ENCODE data around the gene ZNF236.

Gene ZNF236

DNA sequence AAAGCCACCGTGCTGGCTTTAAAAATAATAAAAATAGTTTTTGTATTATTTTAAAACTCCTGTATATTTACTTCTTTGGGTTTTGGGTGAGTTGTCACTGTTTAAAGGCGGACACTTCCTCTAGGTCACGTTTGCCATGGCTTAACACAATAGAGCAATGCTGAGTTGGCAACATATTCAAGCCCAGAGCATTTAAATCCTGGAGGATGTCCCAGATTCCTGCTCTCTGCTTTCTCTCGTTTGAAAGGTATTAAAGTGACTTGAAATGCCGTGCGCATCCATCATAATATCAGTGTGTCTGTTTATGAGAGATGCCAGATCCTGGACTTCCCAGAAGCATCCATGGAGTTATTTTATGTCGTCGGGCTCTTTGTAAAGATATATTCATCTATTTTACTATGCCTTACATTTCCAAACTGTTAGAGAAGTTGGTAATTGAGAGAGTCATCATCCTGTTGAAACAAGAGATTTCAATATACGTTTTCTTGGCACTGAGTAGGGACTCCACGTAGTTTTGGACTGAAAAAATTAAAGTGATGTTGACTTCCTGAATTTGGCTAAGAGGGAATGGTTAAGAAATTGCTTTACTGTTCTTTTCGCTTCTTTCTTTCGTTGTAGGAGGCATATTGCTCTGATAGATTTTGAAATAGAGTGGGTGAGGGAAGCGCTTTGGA lies 150.6 kb downstream of the ZNF236 start:
- DNase-seq (ENCODE audit: low read depth in 2 of 2) = no peak

DNA sequence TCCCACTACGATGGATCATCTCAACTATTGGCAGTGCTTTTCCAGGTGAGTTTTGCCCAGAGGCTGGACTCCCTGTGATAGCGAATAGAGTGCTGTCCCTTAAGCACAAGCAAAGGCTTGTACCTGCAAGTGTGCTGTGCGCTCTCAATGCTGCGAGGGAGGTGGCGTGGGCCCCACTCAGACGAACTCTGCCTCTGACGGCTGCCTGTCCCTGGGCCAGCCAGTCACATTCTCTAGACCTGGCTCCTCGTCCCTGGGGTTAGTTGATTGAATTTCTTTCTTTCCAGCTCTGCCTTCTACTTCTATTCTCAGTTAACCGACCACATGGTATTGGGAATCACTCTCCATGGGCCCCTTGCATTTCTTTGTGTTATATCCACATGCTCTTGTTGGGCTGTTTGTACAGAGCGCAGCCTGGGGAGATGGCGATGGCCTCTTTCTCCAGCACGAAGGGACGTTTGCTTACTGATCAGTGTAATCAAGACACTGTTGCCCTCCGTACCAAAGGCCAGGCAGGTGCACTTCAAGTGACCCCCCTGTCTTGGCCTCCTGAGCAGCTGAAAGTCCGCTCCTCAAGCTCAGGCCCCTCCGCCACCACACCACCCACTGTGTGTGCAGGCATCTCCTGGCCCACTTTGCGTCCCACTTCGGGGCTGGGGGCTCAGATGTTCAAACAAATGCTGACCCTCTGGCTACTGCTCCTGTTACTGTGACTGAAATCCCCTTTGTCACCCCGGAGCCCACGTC lies 151.3 kb downstream of the ZNF236 start:
- DNase-seq (ENCODE audit: low read depth in 2 of 2) = no peak

DNA sequence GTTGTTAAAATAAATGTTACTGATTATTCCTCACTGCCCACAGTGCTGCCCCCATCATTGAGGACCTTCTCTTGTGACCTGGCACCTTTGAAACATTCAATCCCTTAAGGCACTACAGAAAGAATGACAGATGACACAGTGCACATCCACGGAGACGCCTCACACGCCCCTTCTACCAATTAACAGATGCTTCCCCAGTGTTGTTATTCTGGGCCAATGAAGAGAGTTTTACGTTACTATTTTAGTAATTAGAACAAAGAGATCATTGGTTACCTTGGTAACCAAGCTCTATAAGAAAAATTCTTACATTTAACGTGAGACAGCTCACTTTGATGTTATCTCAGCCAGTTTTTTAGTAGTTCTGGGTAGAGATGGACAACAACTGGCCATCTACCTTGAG lies 152.0 kb downstream of the ZNF236 start:
- DNase-seq (ENCODE audit: low read depth in 2 of 2) = no peak

DNA sequence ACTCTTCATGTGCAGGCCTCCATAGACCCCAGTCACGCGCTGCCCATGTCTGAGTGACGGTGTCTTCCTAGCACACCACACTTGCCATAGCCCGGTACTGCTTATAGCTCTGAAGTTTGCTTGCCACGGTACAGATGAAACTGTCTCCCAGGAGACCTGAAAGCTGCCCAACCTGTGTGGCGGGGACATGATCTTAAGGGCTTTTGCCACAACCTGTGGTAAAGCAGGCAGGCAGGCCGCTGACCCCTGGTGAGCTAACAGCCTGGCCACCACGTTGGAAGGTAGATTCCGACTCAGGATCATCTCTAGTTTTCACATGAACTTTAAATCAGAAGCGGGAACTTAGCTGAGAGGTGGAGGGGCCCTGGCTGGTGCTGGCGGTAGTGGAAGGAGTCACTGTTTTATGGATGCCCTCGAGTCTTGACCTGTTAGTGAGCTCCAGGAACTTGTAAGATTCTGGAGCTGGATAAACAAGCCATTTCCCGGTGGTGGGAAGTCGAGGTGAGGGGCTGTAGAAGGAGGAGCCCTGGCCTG lies 153.3 kb downstream of the ZNF236 start:
- DNase-seq (ENCODE audit: low read depth in 2 of 2) = no peak

DNA sequence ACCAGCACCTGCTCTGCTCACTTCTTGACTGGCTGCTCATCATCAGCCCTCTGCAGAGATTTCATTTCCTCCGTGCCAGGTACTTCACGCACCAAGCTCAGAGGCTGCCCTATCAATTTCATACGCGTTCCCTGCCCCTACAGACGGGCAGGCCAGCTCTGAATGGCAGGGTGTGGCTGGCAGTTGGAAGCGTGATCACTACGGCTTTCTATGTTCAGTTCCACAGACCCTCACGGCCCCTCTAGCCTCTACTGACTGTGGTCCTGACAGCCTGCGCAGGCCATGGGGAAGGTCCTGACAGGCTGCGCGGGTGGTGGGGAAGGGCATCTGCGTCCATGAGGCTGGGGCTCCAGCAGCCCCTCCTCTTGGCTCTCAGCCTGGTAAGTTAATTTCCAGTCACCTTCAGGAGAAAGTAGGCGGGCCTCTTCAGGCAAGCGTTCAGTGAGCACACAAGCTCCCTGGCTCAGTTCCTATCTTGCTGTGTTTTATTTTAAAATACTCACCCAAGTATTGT lies 154.8 kb downstream of the ZNF236 start:
- DNase-seq (ENCODE audit: low read depth in 2 of 2) = no peak

DNA sequence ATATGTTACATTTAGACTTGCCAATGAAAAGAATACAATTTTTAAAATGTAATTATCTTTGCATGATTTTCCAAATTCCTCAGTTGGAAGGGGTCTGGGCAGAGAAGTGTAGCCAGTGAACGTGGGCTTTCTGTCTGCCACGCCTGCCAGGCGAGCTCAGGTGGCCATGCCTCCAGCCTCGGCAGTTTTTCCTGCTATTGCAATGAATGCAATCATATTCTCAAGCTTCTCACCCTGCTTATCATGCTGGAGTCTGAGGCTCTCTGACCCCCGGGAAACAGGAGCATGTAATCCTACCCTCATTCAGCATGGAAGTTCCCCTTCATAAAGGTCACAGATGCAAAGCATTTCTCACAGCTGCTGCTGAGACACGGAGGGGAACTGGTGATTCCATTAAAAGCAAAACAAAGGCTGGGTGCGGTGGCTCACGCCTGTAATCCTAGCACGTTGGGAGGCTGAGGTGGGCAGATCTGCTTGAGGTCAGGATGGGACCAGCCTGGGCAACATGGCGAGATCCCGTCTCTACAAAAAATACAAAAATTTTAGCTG lies 155.4 kb downstream of the ZNF236 start:
- DNase-seq (ENCODE audit: low read depth in 2 of 2) = no peak

DNA sequence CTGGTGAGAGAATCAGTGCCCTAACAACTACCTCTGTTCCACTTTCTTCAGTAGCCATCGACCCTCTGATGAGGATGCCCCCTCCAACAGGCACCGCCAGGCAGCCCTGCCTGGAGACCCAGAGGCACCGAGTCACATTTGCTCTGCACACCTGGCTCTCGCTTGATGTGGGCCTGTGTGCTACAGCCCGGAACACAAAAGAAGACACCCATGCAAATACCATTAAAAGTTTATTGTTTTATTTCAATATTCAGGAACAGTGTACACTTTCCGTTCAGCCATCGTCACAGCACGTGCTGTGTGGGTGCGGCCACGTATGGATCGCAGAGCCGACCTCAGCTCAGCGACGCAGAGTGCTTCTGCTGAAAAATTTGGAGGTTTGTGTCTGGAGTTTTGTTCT lies 156.3 kb downstream of the ZNF236 start:
- DNase-seq (ENCODE audit: low read depth in 2 of 2) = no peak

DNA sequence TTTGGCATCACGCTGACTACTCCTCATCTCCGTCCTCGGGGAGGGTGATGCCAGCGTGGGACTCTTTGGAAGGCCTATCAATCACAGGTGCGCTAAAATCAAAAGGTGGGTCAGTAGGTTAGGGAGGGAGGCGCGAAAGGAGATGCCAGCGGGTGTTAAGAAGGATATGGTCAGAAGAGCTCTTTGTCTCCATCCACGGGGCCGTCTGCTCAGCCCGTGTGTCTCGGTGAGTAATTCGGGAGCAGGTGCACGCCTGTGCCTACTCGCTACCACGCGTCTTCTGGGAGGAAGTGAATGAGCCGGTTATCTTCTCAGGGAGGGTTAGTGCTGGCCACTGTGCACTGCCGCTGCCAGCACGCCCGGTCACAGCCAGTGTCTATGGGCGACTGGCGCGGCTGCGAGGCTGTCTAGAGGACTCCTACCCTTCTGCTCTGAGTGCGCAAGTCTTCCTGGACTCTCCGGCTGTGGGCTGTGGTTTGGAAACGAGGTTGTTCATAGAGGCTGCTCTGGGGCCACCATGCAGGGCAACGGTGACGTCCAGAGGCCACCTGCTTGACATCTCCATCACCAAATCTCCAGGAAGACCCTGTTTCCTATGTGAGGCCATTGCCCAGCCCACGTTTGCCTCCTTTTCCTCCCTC lies 156.9 kb downstream of the ZNF236 start:
- DNase-seq (ENCODE audit: low read depth in 2 of 2) = no peak

DNA sequence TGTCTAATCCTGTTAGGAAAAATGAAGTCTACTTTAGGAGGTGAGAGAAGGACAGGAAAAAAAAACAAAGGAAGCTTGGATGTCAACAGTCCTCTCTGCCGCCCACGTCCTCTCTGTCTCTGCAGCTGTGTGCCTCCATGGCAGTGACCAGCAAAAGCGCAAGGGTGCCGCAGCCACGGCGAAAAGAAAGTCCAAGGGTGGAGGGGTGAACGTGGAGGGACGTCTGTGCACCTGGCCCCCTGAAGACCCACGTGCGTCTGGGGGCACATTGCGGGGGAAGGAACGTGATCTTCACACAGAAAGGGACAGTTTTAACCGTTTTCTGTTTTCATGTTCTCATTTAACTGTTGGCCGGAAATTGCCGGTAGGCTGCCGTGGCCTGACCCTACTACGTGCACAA lies 157.5 kb downstream of the ZNF236 start:
- DNase-seq (ENCODE audit: low read depth in 2 of 2) = no peak

DNA sequence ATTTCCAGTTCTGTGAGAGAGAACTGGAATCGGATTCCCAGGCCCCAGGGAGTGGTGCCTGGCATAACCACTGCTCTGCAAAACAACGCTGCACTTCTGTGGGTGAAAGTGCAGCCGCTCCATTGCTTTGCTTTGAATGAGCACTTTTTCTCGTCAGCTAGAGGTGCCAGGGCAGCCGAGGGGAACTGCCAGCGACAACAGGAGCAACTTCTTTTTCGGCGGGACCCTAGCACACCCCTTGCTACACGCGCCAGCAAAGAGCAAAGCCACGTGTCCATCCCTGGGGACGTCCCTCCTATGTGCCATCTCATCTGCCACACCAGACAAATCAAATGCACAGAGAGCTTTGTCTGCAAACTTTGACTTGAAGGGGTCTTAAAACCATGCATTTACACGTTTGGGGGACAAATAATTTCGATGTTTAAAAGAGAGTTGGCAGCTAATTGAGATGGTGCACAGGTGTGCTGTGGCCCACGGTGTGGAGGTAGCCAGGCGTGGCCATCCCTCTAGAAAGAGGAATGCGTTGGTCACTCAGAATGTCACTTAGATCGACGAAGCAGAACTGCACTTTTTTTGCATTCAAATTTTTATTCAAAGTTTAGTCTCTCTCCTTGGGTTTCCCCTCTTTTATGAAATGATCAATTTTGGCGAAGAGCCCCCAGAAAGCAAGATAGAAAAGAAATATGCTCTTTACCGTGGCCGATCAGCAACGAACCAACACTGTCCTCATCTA lies 158.5 kb downstream of the ZNF236 start:
- no peak for DNase-seq (ENCODE audit: low read depth in 2 of 2)

DNA sequence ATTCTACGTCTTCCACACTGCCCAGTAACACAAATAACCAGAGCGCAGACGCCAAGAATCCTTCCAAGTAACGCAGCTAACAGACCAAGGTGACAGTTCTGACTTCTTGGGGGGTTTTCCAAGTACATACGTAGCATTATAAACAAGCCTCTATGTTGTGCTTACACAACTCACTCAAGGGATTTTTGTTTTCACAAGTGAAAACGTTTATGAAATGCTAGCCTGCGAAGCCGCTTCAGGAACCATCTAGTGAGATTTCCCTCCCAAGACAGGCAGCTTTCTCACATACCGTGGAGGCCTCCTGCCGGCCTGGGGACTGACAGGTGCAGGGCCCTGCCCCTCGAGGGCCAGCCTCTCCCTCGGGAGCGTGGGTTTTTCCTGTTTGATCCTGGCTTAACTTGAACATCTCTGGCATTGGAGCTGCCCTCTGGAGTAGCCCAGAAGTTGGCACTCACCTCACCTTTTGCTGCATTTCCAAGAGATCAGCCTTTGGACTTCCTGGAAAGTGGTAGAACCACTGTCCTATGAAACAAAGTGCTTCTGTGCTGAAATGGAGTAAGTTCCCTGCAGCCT lies 159.1 kb downstream of the ZNF236 start:
- DNase-seq (ENCODE audit: low read depth in 2 of 2) = no peak

DNA sequence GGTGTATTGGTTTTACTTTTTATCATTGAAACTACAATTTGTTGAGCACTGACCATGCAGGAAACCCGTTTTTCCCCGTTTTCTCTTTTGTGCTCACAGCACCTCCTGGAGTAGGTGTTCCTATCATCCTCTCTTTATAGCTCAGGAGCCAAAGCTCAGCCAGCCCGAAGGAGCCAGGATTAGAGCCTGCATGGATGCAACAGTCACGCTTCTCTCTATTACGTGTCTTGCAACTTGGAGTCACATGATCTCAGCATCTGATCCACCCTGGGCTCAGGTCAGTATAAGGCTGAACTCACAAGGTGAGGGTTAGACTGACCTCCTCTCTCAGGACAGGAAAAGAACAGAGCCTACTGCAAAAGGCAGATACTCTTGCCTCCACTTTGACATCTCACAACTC lies 159.7 kb downstream of the ZNF236 start:
- DNase-seq (ENCODE audit: low read depth in 2 of 2) = no peak

DNA sequence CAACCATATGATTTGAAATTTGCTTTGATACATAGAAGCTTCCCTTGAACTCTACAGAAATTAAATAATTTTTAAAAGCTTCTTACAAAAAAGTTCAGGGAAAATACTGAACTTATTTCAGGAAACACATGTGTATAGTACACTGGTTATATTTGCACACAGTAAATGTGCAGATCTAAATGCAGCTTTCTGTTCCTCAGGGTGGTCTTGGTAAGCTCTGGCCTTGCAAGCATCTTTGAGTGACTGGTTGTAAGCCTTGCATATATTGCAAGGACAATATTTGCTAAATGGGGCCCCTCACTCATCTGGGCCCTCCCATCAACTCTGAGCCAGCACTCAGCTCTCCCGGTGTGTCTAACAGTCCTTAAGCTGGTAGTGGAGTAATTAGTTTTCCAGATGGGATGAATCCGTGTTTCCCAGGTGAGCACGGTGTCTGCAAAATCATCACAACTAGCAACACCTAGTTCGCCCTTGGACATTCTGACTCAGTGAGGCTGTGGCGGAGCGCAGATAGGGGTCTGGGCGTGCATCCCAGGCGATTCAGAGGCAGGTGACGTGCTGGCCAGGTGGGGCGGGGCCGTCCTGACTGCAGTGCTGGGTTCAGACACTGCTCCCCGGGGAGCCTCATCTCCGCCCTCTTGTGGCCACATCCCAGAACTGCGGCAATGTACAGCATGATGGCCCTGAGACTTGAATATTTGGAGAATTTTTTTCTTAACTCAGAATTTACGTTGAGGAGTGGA lies 160.7 kb downstream of the ZNF236 start:
- DNase-seq (ENCODE audit: low read depth in 2 of 2) = peak; percentile 86 to 91

DNA sequence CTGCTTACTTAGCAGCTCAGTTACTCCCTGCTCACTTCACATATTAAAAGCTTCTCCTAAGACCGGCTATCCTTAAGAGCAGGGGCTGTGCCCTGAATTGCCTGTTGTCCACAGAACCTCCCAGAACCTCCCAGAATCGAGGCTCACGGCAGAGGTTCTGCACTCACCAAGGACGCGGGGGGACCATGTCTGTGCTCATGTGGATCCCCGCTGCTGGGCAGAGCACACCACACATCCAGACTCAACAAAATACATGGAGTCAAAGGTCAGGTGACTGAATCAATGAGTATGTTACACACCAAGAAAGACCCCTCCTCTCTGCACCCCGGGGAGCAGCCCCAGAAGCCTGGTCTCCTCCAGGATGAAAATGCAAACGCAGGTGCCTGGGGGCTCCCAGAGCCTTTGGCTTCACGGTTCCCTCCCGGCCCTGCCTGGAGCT lies 161.3 kb downstream of the ZNF236 start:
- no peak for DNase-seq (ENCODE audit: low read depth in 2 of 2)

DNA sequence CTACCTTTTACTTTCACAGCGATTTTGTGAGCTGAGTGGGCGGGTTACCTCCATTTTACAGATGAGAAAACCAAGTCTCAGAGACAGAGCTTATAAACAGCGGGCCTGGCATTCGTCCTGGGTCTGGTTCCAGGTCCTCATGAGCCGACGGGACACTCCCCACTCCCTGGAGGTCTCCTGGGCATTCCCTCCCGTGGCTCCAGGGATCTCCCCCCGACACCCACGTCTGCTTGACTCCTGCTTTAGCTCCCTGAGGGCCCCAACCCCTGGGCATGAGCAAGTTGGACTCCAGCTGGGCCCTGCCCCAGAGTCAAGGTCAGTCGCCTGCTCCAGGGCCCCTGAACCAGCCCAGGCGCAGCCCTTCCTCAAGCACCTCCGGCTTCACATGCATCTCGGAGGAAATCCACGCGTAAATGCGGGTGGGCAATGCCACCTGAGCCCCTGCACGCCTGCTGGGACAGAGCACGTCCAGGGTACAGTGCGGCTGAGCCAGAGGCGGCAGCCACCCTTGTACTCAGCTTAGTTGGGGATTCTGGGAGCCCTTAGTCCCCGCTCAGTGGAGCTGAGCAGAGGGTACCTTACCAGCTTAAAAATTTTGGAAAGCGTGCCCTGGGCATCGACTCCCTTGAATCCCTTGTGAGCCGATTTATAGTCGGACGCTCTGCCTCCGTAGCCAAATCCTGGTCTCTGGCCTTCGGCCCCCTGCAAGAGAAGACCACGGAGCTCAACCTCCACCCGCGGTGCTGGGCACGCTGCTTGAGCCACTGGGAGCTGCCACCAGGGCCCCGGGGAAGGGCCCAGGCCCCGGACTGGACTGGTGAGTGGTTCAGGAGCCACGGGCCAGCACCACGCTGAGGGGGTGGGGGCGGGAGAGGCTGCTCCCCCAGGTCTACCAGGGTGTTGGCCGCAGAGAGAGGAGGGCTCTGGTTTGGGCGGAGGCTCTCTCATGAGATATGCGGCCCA lies 162.1 kb downstream of the ZNF236 start:
- DNase-seq (ENCODE audit: low read depth in 2 of 2) = no peak

DNA sequence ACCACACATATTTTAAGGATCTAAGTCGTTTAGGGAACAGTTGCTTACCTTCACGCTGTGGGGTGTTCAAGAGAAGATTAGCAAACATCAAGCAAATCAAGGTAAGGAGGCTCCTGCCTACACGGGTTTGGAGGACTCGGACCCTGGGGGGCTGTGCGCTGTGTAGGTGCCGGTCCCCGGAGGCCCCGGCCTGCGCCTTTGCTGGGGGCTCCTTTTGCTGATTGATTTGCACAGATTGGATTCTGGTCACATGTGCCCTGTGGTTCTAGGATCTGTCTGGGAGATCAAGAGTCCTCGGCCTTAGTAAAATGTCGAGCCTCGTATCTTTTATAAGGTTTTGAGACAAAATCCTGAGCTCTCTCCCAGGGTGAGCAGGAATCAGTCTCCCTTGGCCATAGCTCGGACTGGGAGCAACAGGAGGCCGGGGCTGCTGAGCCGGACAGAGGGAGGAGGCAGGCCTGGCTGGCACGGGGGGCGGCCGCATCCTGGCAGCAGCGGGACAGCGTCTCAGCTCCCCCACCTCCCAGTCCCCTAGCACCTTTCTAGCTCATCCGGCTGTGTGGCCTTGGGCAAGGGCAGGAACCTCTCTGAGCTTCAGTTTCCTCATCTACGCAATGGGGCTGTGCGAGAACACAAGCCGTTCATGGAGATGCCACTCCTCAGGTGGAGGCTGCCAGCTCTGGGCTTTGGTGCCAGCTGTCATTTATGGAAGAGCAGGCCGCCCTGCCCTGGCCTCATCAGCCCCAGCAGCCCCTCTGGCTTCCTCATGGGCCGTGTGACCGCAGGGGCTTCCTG lies 163.0 kb downstream of the ZNF236 start:
- DNase-seq (ENCODE audit: low read depth in 2 of 2) = no peak

DNA sequence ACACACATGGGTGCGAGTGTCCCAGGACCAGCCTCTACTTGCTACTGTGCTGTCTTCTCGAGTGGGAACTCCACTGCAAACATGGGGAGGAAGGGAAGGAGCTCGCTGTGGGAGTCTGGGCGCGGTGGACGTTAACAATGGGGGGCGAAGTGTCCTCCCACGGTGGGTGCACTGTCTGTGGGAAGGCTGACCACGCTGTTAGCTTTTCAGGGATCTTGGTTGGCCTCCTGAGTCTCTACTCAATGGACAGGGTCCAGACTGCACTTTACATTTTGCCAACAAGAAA lies 163.5 kb downstream of the ZNF236 start:
- no peak for DNase-seq (ENCODE audit: low read depth in 2 of 2)

DNA sequence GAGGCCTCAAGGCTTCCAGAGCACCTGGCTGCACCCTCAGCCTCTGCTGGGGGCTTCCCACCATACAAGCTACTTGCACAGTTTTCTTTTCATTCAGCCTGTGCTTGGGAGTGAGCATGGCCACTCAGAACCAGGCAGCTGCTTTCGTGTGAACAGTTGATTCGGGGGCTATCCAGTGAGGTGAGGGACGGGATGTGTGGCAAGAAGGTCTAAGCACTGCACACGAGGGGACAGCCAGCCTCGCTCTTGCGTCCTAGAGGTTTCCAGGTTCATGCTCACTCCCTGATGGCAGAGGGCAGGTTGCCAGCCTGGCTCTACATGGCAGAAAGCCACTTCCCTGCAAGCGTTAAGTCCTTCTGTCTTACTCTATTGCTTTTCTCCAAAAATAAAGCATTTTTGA lies 164.0 kb downstream of the ZNF236 start:
- no peak for DNase-seq (ENCODE audit: low read depth in 2 of 2)
